Sigmoid colon (tissue), 7 donors: Measurements from ENCODE around the gene PREX1. TPM values are rescaled to one million over a fixed set of nuclear protein-coding genes. Genes with fewer than 3 reads are reported as not detected.

Experiments
- DNase-seq: peaks from one replicate; pipeline ENCODE4 v3.0.0-alpha.2; 2019
- H3K27ac ChIP-seq, 4 donors: fragments of 200-600 bp; sonication (generic); one replicate each; pipeline ENCODE4 v1.5.1; 2016 to 2019; ENCODE audit warnings: mild to moderate bottlenecking in 1 of 4
- H3K27me3 ChIP-seq, 3 donors: fragments of 200-600 bp; sonication (generic); one replicate each; pipeline ENCODE4 v1.5.1; 2019; ENCODE audit warnings: mild to moderate bottlenecking in 1 of 3
- H3K36me3 ChIP-seq, 4 donors: fragments of 200-600 bp; sonication (generic); one replicate each; pipeline ENCODE4 v1.5.1; 2016 to 2019
- H3K4me1 ChIP-seq, 4 donors: fragments of 200-600 bp; sonication (generic); one replicate each; pipeline ENCODE4 v1.5.1; 2017 to 2019
- H3K4me3 ChIP-seq, 4 donors: fragments of 200-600 bp; sonication (generic); one replicate each; pipeline ENCODE4 v1.5.1; 2017 to 2019; ENCODE audit warnings: mild to moderate bottlenecking in 2 of 4, moderate library complexity in 1 of 4
- H3K9me3 ChIP-seq, 4 donors: fragments of 200-600 bp in 3 of 4; sonication (generic) in 3 of 4; one replicate each; pipeline versions ENCODE4 v1.5.1 to v1.6.1; 2013 to 2019
- CTCF ChIP-seq, 4 experiments: fragments of 450-650 bp in 3 of 4; fragments of 200-600 bp in 1 of 4; IDR thresholded peaks; one replicate each; pipeline ENCODE4 v1.5.1; 2016 to 2019; ENCODE audit warnings: antibody characterized with exemption in 4 of 4, mild to moderate bottlenecking in 3 of 4, moderate library complexity in 2 of 4
- EP300 ChIP-seq, 4 donors: sonication (generic); formaldehyde crosslinking; IDR thresholded peaks; one replicate each; pipeline ENCODE4 v1.6.1; 2017; ENCODE audit warnings: antibody characterized with exemption in 4 of 4
- POLR2A ChIP-seq, 2 donors: fragments of 450-650 bp; IDR thresholded peaks; one replicate each; pipeline ENCODE4 v1.6.1; 2016; ENCODE audit warnings: antibody characterized with exemption in 2 of 2, mild to moderate bottlenecking in 2 of 2, moderate library complexity in 2 of 2
- POLR2AphosphoS5 ChIP-seq, 4 donors: sonication (generic); formaldehyde crosslinking; IDR thresholded peaks; one replicate each; pipeline ENCODE4 v1.6.1; 2017; ENCODE audit warnings: antibody characterized with exemption in 4 of 4
- WGBS, 2 donors: extraction: QIAGEN DNeasy Blood & Tissue Kit; methylation state at CpG; one replicate each; pipeline ENCODE4 v1.1.7; 2013; 5-methylcytosine and 5-hydroxymethylcytosine counted together
- intact Hi-C: fragments of 100-400 bp; cut with DNase I; formaldehyde crosslinking; loops from one replicate; pipeline ENCODE4 v1.15.1; 2023
- polyA plus RNA-seq, 3 donors: library from polyadenylated mRNA; stranded (reverse); fragments of 200-250 nt; gene quantifications; one replicate each; pipeline ENCODE4 v1.2.3, GENCODE V29; 2013
- total RNA-seq, 4 donors: library from RNA; depleted of rRNA; stranded (reverse); fragments of >200 nt; gene quantifications; one replicate each; pipeline ENCODE4 v1.1.0, GENCODE V29; 2016
- donor health status: healthy with polysubstance abuse.
- donor health status: Bipolar disorder and iron deficiency.
- donor health status: healthy.

PREX1 gene
- total and polyA plus RNA-seq, 7 donors: 5.4 to 22.9 (median 15.5) TPM

GRCh38 chr20:48794816-48795457 lies 32.9 kb downstream of the PREX1 start:
- Histone ChIP-seq H3K4me3 (no peak overlapping the region), H3K27ac (no peak overlapping the region), H3K4me1 (peaks cover 0 to 4% (median 2%) of the 10 kb centered on the region in 4 donors), H3K9me3 (no peaks in the 10 kb centered on the region), H3K27me3 (peaks cover 0 to 6% (median 0%) of the 10 kb centered on the region in 3 donors), H3K36me3 (no peaks in the 10 kb centered on the region)
- no peak for DNase-seq
- no peak for TF ChIP-seq EP300 (IDR thresholded peaks at IDR 0.05)
- TF ChIP-seq CTCF (IDR thresholded peaks at IDR 0.05): no peak
- TF ChIP-seq POLR2A (IDR thresholded peaks at IDR 0.05): no peak
- no peak for TF ChIP-seq POLR2AphosphoS5 (IDR thresholded peaks at IDR 0.05)
- intact Hi-C loops: no loop called here
- WGBS, 2 donors: 77 to 87% methylated on average over 5 of the region's 5 CpGs

GRCh38 chr20:48794360-48794759 lies 33.4 kb downstream of the PREX1 start:
- Histone ChIP-seq H3K4me1 (peaks cover 0 to 4% (median 0%) of the 10 kb centered on the region in 4 donors), H3K9me3 (no peaks in the 10 kb centered on the region), H3K27ac (no peak overlapping the region), H3K36me3 (no peaks in the 10 kb centered on the region), H3K4me3 (no peak overlapping the region), H3K27me3 (peaks cover 0 to 6% (median 0%) of the 10 kb centered on the region in 3 donors)
- 60 to 66% methylated on average over 5 of the region's 5 CpGs for WGBS, 2 donors
- TF ChIP-seq POLR2A (IDR thresholded peaks at IDR 0.05): no peak
- no peak for TF ChIP-seq CTCF (IDR thresholded peaks at IDR 0.05)
- no peak for DNase-seq
- intact Hi-C loops: no loop called here

GRCh38 chr20:48793776-48794175 lies 34.0 kb downstream of the PREX1 start:
- DNase-seq: no peak
- WGBS, 2 donors: 71 to 85% methylated on average over 3 of the region's 3 CpGs
- Histone ChIP-seq H3K36me3 (no peaks in the 10 kb centered on the region), H3K9me3 (no peaks in the 10 kb centered on the region), H3K4me1 (peaks cover 0 to 4% (median 0%) of the 10 kb centered on the region in 4 donors), H3K27me3 (peaks cover 0 to 6% (median 0%) of the 10 kb centered on the region in 3 donors), H3K27ac (no peak overlapping the region), H3K4me3 (no peak overlapping the region)
- no peak for TF ChIP-seq POLR2AphosphoS5 (IDR thresholded peaks at IDR 0.05)
- no peak for TF ChIP-seq POLR2A (IDR thresholded peaks at IDR 0.05)
- no peak for TF ChIP-seq CTCF (IDR thresholded peaks at IDR 0.05)
- no peak for TF ChIP-seq EP300 (IDR thresholded peaks at IDR 0.05)
- intact Hi-C loops: no loop called here

GRCh38 chr20:48791666-48792071 lies 36.1 kb downstream of the PREX1 start:
- intact Hi-C loops: no loop called here
- H3K4me3 ChIP-seq: no peak overlapping the region
- H3K9me3 ChIP-seq: no peaks in the 10 kb centered on the region
- TF ChIP-seq EP300 (IDR thresholded peaks at IDR 0.05): no peak
- TF ChIP-seq POLR2A (IDR thresholded peaks at IDR 0.05): no peak
- no peak for TF ChIP-seq POLR2AphosphoS5 (IDR thresholded peaks at IDR 0.05)
- TF ChIP-seq CTCF (IDR thresholded peaks at IDR 0.05): no peak
- H3K27ac ChIP-seq: no peak overlapping the region
- H3K27me3 ChIP-seq: peaks cover 0 to 6% (median 0%) of the 10 kb centered on the region in 3 donors
- DNase-seq: no peak
- 60 to 73% methylated on average over 6 of the region's 6 CpGs for WGBS, 2 donors
- no peaks in the 10 kb centered on the region for H3K36me3 ChIP-seq
- no peaks in the 10 kb centered on the region for H3K4me1 ChIP-seq

GRCh38 chr20:48791014-48791413 lies 36.8 kb downstream of the PREX1 start:
- Histone ChIP-seq H3K4me1 (no peaks in the 10 kb centered on the region), H3K4me3 (no peak overlapping the region), H3K36me3 (no peaks in the 10 kb centered on the region), H3K27ac (no peak overlapping the region), H3K9me3 (no peaks in the 10 kb centered on the region), H3K27me3 (peaks cover 0 to 6% (median under 1%) of the 10 kb centered on the region in 3 donors)
- 15 to 43% methylated on average over 11 of the region's 11 CpGs for WGBS, 2 donors
- DNase-seq: peak; percentile 11
- TF ChIP-seq CTCF (IDR thresholded peaks at IDR 0.05) (no peak), EP300 (IDR thresholded peaks at IDR 0.05) (no peak), POLR2A (IDR thresholded peaks at IDR 0.05) (no peak), POLR2AphosphoS5 (IDR thresholded peaks at IDR 0.05) (no peak)
- intact Hi-C loops: no loop called here
